DOHH2 (cell line): ENCODE data around the gene DLGAP1.
"Not testable (repeated sequence)": the region's sequence is repeated elsewhere in the genome, so short reads cannot be mapped to it uniquely, and the experiment has no call there.

Source experiments
- H3F3A ChIP-seq: fragments of 200-600 bp; sonication (generic), shearing (Covaris generic); 2 replicates; pipeline ENCODE4 v1.6.0; 2016; ENCODE audit warnings: antibody characterized with exemption, mild to moderate bottlenecking; ENCODE audit not compliant: control insufficient read depth, insufficient read depth
- H3K27ac ChIP-seq: fragments of 200-600 bp; sonication (generic); 2 replicates; pipeline ENCODE4 v1.5.1; 2014; ENCODE audit warnings: low read depth, mild to moderate bottlenecking, low read length, moderate library complexity
- H3K27me3 ChIP-seq: fragments of 200-600 bp; sonication (generic); 2 replicates; pipeline ENCODE4 v1.6.1; 2014; ENCODE audit warnings: mild to moderate bottlenecking, low read length, mixed read lengths; ENCODE audit not compliant: control insufficient read depth
- H3K36me3 ChIP-seq: fragments of 200-600 bp; sonication (generic); 2 replicates; pipeline ENCODE4 v1.6.1; 2014; ENCODE audit warnings: mild to moderate bottlenecking, low read length, moderate library complexity, mixed read lengths; ENCODE audit not compliant: control insufficient read depth
- H3K4me1 ChIP-seq: fragments of 200-600 bp; sonication (generic); 2 replicates; pipeline ENCODE4 v1.6.1; 2014; ENCODE audit warnings: mild to moderate bottlenecking, low read length, mixed read lengths; ENCODE audit not compliant: control insufficient read depth
- H3K4me2 ChIP-seq: fragments of 200-600 bp; sonication (generic); 2 replicates; pipeline ENCODE4 v1.6.0; 2014; ENCODE audit warnings: mild to moderate bottlenecking, low read length, moderate library complexity
- H3K4me3 ChIP-seq: fragments of 200-600 bp; sonication (generic); 2 replicates; pipeline ENCODE4 v1.5.1; 2014; ENCODE audit warnings: mild to moderate bottlenecking, low read length, mixed read lengths
- H3K79me2 ChIP-seq: fragments of 200-600 bp; sonication (generic); 2 replicates; pipeline ENCODE4 v1.6.1; 2014; ENCODE audit warnings: mild to moderate bottlenecking, low read length, mixed read lengths; ENCODE audit not compliant: control insufficient read depth
- H3K9me2 ChIP-seq: fragments of 200-600 bp; sonication (generic); replicated peaks from 2 replicates; pipeline ENCODE4 v1.6.1; 2014; ENCODE audit warnings: mild to moderate bottlenecking, low read length, mixed read lengths; ENCODE audit not compliant: control insufficient read depth
- H3K9me3 ChIP-seq: fragments of 200-600 bp; sonication (generic); 2 replicates; pipeline ENCODE4 v1.6.1; 2014; ENCODE audit warnings: antibody characterized with exemption, low read length, mixed read lengths; ENCODE audit not compliant: control insufficient read depth, insufficient read depth
- H4K20me1 ChIP-seq: fragments of 200-600 bp; sonication (generic); 2 replicates; pipeline ENCODE4 v1.6.0; 2014; ENCODE audit warnings: low read depth, mild to moderate bottlenecking, antibody characterized with exemption, low read length, moderate library complexity; ENCODE audit not compliant: control insufficient read depth, insufficient read depth
- CTCF ChIP-seq: fragments of 200-600 bp; sonication (generic); IDR thresholded peaks from one replicate; pipeline ENCODE4 v1.5.1; 2014; ENCODE audit warnings: antibody characterized with exemption, mild to moderate bottlenecking, low read depth, low read length; ENCODE audit not compliant: poor library complexity, severe bottlenecking
- EZH2phosphoT487 ChIP-seq: fragments of 200-600 bp; sonication (generic); IDR thresholded peaks from 2 replicates; pipeline ENCODE4 v1.6.1; 2017; ENCODE audit warnings: borderline replicate concordance, mild to moderate bottlenecking, antibody characterized with exemption, low read length, moderate library complexity, mixed read lengths

Gene DLGAP1

GRCh38 chr18:4024702-4025101, 430.4 kb downstream of the DLGAP1 start:
- Histone ChIP-seq H3K27ac (no peak overlapping the region), H3F3A (no peaks in the 10 kb centered on the region), H3K4me1 (no peaks in the 10 kb centered on the region), H3K4me2 (no peak overlapping the region), H3K9me2 (no peaks in the 10 kb centered on the region), H3K9me3 (no peaks in the 10 kb centered on the region), H3K27me3 (no peaks in the 10 kb centered on the region), H4K20me1 (no peaks in the 10 kb centered on the region), H3K36me3 (no peaks in the 10 kb centered on the region), H3K4me3 (no peak overlapping the region), H3K79me2 (no peaks in the 10 kb centered on the region)
- no peak for TF ChIP-seq EZH2phosphoT487
- TF ChIP-seq CTCF = no peak

- not testable (repeated sequence) for H3K9me2 ChIP-seq, H3K36me3 ChIP-seq, H3K27ac ChIP-seq, H3F3A ChIP-seq, H3K9me3 ChIP-seq, H3K4me1 ChIP-seq, H3K4me3 ChIP-seq, H3K27me3 ChIP-seq, H3K79me2 ChIP-seq, H3K4me2 ChIP-seq, H4K20me1 ChIP-seq
These were observed 432.4 kb downstream of the DLGAP1 start for GRCh38 chr18:4022749-4023148.

GRCh38 chr18:4020026-4020425, 435.1 kb downstream of the DLGAP1 start:
- no peak overlapping the region for H3K27ac ChIP-seq

GRCh38 chr18:4017480-4017879, 437.6 kb downstream of the DLGAP1 start:
- H3K4me1 ChIP-seq = no peaks in the 10 kb centered on the region
- no peaks in the 10 kb centered on the region for H3K36me3 ChIP-seq
- no peaks in the 10 kb centered on the region for H4K20me1 ChIP-seq
- no peak for TF ChIP-seq EZH2phosphoT487
- TF ChIP-seq CTCF = peak; percentile 45
- H3K27ac ChIP-seq = no peak overlapping the region
- no peaks in the 10 kb centered on the region for H3K79me2 ChIP-seq
- H3K4me2 ChIP-seq = no peak overlapping the region
- H3F3A ChIP-seq = no peaks in the 10 kb centered on the region
- H3K27me3 ChIP-seq = no peaks in the 10 kb centered on the region
- H3K4me3 ChIP-seq = no peak overlapping the region
- H3K9me3 ChIP-seq = no peaks in the 10 kb centered on the region
- no peaks in the 10 kb centered on the region for H3K9me2 ChIP-seq

More at GRCh38 chr18:4020026-4020425, 435.1 kb downstream of the DLGAP1 start:
- no peaks in the 10 kb centered on the region for H3K9me3 ChIP-seq
- TF ChIP-seq EZH2phosphoT487 (no peak), CTCF (no peak)
- no peaks in the 10 kb centered on the region for H3K36me3 ChIP-seq
- H3K79me2 ChIP-seq = no peaks in the 10 kb centered on the region
- H3K4me2 ChIP-seq = no peak overlapping the region
- H3K9me2 ChIP-seq = no peaks in the 10 kb centered on the region
- H3K4me3 ChIP-seq = no peak overlapping the region
- no peaks in the 10 kb centered on the region for H3K4me1 ChIP-seq
- H3K27me3 ChIP-seq = no peaks in the 10 kb centered on the region
- no peaks in the 10 kb centered on the region for H3F3A ChIP-seq
- no peaks in the 10 kb centered on the region for H4K20me1 ChIP-seq
